Activated T-cell treated with anti-CD3 and anti-CD28 coated beads, Interleukin-2, amount 50 U/mL, for 72 hours (primary cell): ENCODE measurements around the gene ACAP2. TPM values are rescaled to one million over a fixed set of nuclear protein-coding genes. Genes with fewer than 3 reads are reported as not detected.
"Not testable (repeated sequence)": the region's sequence is repeated elsewhere in the genome, so short reads cannot be mapped to it uniquely, and the experiment has no call there.

Experiments used
- ATAC-seq, 2 donors: fragments of 150-1000 bp; cut with Tn5 transposase; replicated peaks in 1 of 2; 2 replicates each; pipeline ENCODE4 v1.10.0; 2021; ENCODE audit warnings: moderate library complexity in 2 of 2, mild to moderate bottlenecking in 1 of 2
- DNase-seq, 2 donors: peaks; one replicate each; pipeline ENCODE4 v3.0.0; 2021 to 2022; ENCODE audit warnings: mixed read lengths in 1 of 2
- H3K27ac Mint-ChIP-seq: one replicate; pipeline ENCODE4 v1.8.0; 2022; ENCODE audit warnings: mild to moderate bottlenecking, moderate library complexity, mixed read lengths
- H3K27me3 Mint-ChIP-seq: one replicate; pipeline ENCODE4 v1.8.0; 2022; ENCODE audit warnings: low read depth, mixed read lengths
- H3K36me3 Mint-ChIP-seq, 2 donors: one replicate each; pipeline ENCODE4 v1.8.0; 2022; ENCODE audit warnings: mixed read lengths in 2 of 2, mild to moderate bottlenecking in 1 of 2; ENCODE audit not compliant: insufficient read depth in 2 of 2
- H3K4me1 Mint-ChIP-seq: one replicate; pipeline ENCODE4 v1.8.0; 2022; ENCODE audit warnings: low read depth, mixed read lengths
- H3K4me3 Mint-ChIP-seq, 2 donors: one replicate each; pipeline ENCODE4 v1.8.0; 2022; ENCODE audit warnings: mild to moderate bottlenecking in 2 of 2, mixed read lengths in 2 of 2, moderate library complexity in 2 of 2
- H3K9me3 Mint-ChIP-seq, 2 donors: one replicate each; pipeline ENCODE4 v1.8.0; 2022; ENCODE audit warnings: mixed read lengths in 2 of 2
- total RNA-seq, 2 donors: library from RNA; stranded (reverse); gene quantifications; one replicate each; pipeline ENCODE4 v1.2.3, GENCODE V29; 2022

Gene ACAP2, protein sequence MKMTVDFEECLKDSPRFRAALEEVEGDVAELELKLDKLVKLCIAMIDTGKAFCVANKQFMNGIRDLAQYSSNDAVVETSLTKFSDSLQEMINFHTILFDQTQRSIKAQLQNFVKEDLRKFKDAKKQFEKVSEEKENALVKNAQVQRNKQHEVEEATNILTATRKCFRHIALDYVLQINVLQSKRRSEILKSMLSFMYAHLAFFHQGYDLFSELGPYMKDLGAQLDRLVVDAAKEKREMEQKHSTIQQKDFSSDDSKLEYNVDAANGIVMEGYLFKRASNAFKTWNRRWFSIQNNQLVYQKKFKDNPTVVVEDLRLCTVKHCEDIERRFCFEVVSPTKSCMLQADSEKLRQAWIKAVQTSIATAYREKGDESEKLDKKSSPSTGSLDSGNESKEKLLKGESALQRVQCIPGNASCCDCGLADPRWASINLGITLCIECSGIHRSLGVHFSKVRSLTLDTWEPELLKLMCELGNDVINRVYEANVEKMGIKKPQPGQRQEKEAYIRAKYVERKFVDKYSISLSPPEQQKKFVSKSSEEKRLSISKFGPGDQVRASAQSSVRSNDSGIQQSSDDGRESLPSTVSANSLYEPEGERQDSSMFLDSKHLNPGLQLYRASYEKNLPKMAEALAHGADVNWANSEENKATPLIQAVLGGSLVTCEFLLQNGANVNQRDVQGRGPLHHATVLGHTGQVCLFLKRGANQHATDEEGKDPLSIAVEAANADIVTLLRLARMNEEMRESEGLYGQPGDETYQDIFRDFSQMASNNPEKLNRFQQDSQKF
- total RNA-seq, result 10 to 100 TPM; 63.0 to 67.5 TPM

DNA sequence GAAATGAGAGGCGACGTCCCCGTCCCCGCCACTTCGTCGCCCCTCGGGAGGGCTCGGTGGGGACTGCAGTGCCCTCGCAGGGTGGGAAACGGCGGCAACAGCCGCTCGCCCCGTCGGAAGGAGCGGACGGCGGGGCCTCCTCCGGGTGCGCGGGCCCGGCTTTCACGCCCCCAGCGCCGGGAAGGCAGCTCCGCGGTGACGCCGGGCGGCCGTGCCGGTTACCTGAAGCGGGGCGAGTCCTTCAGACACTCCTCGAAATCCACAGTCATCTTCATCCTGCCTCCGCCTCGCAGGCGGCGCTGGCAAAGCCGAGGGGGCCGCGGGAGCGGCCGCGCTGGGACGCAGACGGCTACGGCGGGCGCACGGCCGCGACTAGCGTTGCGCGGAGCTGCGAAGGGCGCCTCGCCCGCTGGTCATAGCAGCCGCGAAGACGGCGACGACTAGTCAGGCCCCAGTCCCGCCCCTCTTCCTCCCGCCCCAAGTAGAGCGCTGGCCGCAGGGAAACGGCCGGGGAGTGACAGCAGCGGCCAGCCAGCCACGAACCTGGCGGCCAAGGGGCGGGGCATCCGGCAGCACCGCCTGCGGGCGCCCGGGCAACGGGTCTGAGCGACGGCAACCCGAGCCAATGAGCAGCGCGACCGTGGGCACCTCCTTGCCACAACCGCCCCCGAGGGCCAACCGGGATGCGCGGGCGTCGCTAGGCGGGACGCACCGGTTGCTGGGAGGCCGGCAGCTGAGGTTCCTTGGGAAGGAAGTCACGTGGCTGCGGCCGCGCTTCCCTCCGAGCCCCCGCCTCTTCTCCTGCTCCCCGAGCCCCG is at the start of gene ACAP2:
Gene ACAP2, minus strand, starts transcription at position 448 of the 818 bp plus-strand sequence. Its CDS starts 173 bp downstream, at position 275.
- Mint-ChIP-seq H3K27me3 (no peaks in the 10 kb centered on the region), H3K4me3 (peak within 1 kb of the TSS; percentile 95 to 96), H3K4me1 (peaks cover 49% of the 10 kb centered on the region), H3K9me3 (no peaks in the 10 kb centered on the region), H3K36me3 (peaks cover 0 to 5% of the 10 kb centered on the region in 2 donors), H3K27ac (peak within 1 kb of the TSS; percentile 88)
- ATAC-seq, result peak; percentile 92 to 93
- peak; percentile 99 to 100 for DNase-seq

DNA sequence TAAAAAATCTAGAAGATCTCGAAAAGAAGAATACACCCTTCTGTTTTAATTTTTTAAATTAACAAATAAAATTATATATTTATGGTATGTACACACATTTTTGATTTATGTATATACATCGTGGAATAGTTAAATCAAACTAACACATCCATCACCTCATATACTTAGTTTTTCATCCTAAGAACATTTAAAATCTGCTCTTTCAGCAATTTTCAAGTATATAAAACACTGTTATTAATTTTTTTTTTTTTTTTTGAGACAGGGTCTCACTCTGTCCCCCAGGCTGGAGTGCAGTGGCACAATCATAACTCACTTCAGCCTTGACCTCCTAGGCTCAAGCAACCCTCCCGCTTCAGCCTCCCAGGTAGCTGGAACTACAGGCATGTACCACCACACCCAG is 32.8 kb upstream of the ACAP2 start:
- ATAC-seq, result no peak
- Mint-ChIP-seq H3K4me1 (no peaks in the 10 kb centered on the region), H3K36me3 (no peaks in the 10 kb centered on the region), H3K4me3 (no peak overlapping the region), H3K27me3 (peaks cover 19% of the 10 kb centered on the region), H3K9me3 (no peaks in the 10 kb centered on the region), H3K27ac (no peak overlapping the region)
- DNase-seq, result no peak

DNA sequence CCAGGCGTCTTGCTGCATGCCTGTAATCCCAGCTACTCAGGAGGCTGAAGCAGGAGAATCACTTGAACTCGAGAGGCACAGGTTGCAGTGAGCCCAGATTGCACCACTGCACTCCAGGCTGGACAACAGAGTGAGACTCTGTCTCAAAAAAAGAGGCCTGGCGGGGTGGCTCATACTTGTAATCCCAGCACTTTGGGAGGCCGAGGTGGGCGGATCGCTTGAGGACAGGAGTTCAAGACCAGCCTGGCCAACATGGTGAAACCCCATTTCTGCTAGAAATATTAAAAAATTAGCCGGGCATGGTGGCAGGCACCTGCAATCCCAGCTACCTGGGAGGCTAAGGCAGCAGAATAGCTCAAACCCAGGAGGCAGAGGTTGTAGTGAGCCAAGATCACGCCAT is 32.3 kb upstream of the ACAP2 start:
- not testable (repeated sequence) for H3K4me1 Mint-ChIP-seq, H3K36me3 Mint-ChIP-seq, H3K4me3 Mint-ChIP-seq, DNase-seq, H3K9me3 Mint-ChIP-seq, ATAC-seq, H3K27ac Mint-ChIP-seq
- H3K27me3 Mint-ChIP-seq, result peaks cover 19% of the 10 kb centered on the region

DNA sequence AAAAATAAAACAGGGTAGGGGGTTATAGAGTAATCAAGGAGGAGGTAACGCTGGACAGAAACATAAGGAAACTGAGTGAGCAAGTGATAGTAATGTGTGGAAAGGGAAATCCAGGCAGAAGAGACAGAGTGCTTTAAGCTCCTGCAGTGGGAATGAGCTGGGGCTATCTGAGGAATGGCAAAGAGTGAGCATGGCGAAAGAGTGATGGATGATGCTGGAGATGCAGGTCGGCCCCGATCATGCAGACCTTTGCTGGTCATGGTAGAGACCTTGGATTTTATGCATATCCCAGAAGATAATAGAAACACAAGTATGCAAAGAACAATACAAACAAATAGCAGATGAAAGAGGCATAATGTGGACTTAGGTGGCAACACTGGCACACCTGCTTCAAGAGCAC is 26.0 kb upstream of the ACAP2 start:
- no peak for ATAC-seq
- no peaks in the 10 kb centered on the region for H3K27me3 Mint-ChIP-seq
- peak overlapping the region; percentile 36 to 80 for H3K4me3 Mint-ChIP-seq
- peaks cover 11 to 13% of the 10 kb centered on the region in 2 donors for H3K9me3 Mint-ChIP-seq
- peaks cover 15 to 22% of the 10 kb centered on the region in 2 donors for H3K36me3 Mint-ChIP-seq
- peaks cover 23% of the 10 kb centered on the region for H3K4me1 Mint-ChIP-seq
- H3K27ac Mint-ChIP-seq, result peak overlapping the region; percentile 97
- DNase-seq, result no peak

DNA sequence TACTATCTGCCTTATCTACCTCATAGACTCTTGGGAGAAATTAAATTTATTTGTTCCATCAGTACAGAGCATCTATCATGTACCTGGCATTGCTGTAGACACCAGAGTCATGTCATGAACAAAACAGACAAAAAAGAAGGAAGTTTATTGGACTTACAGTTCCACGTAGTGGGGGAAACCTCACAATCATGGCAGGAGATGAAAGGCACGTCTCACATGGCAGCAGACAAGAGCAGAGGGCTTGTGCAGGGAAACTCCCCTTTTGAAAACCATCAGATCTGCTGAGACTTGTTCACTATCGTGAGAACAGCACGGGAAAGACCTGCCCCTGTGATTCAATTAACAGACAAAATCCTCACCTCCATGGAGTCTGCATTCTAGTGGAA is 25.6 kb upstream of the ACAP2 start:
- DNase-seq (peak; percentile 25 to 30), ATAC-seq (peak in 1 of 2 donors; percentile 44)
- Mint-ChIP-seq H3K27me3 (no peaks in the 10 kb centered on the region), H3K27ac (peak overlapping the region; percentile 97), H3K36me3 (peaks cover 15 to 22% of the 10 kb centered on the region in 2 donors), H3K4me1 (peaks cover 23% of the 10 kb centered on the region), H3K9me3 (peaks cover 11 to 13% of the 10 kb centered on the region in 2 donors), H3K4me3 (peak overlapping the region; percentile 36 to 80)

DNA sequence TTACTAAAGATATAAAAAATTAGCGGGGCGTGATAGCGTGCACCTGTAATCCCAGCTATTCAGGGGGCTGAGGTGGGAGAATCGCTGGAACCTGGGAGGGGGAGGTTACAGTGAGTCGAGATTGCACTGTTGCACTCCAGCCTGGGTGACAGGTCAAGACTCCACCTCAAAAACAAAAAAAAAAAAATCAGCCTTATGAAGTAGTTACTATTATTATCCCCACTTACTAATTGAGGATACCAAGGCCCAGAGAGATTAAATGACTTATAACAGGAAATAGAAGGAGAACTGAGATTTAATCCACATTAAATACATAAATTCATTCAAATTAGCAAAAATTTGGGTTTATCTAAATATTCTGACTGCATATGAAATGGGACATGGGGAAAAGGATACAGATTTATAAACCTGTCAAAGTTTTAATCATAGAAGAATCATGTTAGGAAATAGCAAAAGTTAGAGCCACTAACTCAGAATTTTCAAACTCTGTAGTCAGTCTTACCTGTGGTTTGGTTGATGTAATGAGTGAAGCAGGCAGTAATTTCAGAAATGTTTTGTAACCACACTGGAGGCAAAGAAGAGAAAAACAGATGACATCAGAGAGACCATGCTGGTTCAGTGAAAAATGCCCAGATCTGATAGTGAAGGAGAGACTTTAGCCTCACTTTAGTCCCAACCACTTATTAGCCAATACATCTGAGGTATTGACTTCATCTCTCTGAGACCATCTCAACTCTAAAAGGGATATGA is 25.0 kb upstream of the ACAP2 start:
- peaks cover 15 to 22% of the 10 kb centered on the region in 2 donors for H3K36me3 Mint-ChIP-seq
- peaks cover 11 to 13% of the 10 kb centered on the region in 2 donors for H3K9me3 Mint-ChIP-seq
- H3K4me3 Mint-ChIP-seq, result peak overlapping the region; percentile 54 to 80
- H3K4me1 Mint-ChIP-seq, result peaks cover 23% of the 10 kb centered on the region
- ATAC-seq (peak; percentile 97 to 98), DNase-seq (peak; percentile 13 to 18)
- H3K27ac Mint-ChIP-seq, result peak overlapping the region; percentile 97
- H3K27me3 Mint-ChIP-seq, result no peaks in the 10 kb centered on the region

DNA sequence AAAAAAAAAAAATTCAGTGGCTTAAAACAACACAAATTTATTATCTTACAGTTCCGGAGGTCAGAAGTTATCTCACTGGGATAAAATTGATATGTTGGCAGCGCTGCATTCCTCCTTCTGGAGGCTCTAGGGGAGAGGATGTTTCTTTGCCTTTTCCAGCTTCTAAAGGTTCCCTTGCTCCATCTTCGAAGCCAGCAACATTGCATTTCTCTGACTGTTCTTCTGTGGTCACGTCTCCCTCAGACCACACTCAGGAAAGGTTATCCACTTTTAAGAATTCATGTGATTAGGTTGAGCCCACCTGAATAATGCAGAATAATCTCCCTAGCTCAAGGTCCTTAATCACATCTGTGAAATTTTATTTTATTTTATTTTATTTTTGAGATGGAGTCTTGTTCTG is 23.4 kb upstream of the ACAP2 start:
- no peak overlapping the region for H3K4me3 Mint-ChIP-seq
- H3K27me3 Mint-ChIP-seq, result no peaks in the 10 kb centered on the region
- H3K36me3 Mint-ChIP-seq, result peaks cover 15 to 22% of the 10 kb centered on the region in 2 donors
- peaks cover 11 to 13% of the 10 kb centered on the region in 2 donors for H3K9me3 Mint-ChIP-seq
- H3K4me1 Mint-ChIP-seq, result peaks cover 23% of the 10 kb centered on the region
- ATAC-seq (no peak), DNase-seq (no peak)
- no peak overlapping the region for H3K27ac Mint-ChIP-seq

DNA sequence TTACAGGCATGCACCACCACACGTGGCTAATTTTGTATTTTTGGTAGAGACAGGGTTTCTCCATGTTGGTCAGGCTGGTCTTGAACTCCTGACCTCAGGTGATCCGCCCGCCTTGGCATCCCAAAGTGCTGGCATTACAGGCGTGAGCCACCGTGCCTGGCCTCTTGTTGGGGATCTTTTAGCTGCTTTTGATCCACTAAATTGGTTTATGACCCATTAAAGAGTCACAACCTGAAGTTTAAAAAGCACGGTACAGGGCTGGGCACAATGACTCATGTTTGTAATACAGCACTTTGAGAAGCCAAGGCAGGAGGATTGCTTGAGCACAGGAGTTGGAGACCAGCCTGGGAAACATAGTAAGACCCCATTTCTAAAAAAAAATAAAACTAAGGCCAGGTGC is 20.1 kb upstream of the ACAP2 start:
- not testable (repeated sequence) for DNase-seq, ATAC-seq, H3K36me3 Mint-ChIP-seq, H3K9me3 Mint-ChIP-seq, H3K27ac Mint-ChIP-seq, H3K27me3 Mint-ChIP-seq, H3K4me3 Mint-ChIP-seq
- peaks cover 21% of the 10 kb centered on the region for H3K4me1 Mint-ChIP-seq

DNA sequence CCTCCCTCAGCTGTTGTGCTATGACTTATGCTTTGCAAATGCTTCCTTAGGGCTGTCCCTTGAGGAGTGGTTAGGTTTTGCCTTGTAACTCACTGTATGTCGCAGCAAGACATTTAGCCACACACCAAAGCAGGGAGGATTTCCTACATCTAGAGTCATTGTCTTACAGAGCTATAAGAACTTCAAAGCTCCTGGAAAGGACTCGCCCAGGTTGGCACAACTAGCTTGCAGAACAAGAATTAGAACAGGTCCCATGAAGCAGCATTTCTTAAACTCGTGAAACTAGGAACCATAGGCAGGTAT is 19.4 kb upstream of the ACAP2 start:
- peaks cover 15% of the 10 kb centered on the region for H3K4me1 Mint-ChIP-seq
- ATAC-seq, result no peak
- no peak for DNase-seq
- H3K27ac Mint-ChIP-seq, result no peak overlapping the region
- H3K36me3 Mint-ChIP-seq, result no peaks in the 10 kb centered on the region
- no peak overlapping the region for H3K4me3 Mint-ChIP-seq
- no peaks in the 10 kb centered on the region for H3K27me3 Mint-ChIP-seq
- no peaks in the 10 kb centered on the region for H3K9me3 Mint-ChIP-seq

DNA sequence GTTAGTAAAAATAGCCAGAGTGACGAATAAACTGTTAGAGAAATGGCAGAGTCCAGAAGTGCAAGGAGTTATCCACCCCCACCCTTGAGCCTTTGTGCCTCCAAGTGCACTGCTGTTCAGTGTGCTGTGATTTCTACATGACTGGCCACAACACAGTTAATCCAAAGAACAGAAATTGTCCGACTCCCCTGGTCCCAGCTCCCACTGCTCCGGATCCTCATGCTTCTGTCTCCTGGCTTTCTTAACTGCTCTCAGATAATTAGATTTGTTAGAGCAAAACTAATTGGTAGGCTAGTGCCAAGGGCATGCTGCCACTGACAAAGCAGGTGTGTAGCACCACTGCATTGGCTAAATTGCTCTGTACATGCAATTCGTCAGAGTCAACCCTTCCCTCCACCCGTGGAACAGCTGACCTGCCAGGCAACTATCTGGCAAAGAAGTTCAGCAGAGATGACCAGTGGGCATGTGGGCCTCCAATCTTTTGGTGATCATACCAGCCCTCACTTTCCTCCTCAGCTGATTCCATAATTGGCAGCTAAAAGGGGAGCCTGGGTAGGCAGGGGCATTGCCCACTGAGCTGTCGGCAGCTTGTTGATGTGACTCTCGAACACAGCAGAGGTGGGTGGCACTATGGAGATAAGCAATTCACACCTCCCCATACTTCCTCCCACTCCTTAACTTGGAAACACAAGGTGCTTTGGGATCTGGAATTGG is 18.9 kb upstream of the ACAP2 start:
- no peak overlapping the region for H3K27ac Mint-ChIP-seq
- peaks cover 10% of the 10 kb centered on the region for H3K4me1 Mint-ChIP-seq
- no peak for DNase-seq

DNA sequence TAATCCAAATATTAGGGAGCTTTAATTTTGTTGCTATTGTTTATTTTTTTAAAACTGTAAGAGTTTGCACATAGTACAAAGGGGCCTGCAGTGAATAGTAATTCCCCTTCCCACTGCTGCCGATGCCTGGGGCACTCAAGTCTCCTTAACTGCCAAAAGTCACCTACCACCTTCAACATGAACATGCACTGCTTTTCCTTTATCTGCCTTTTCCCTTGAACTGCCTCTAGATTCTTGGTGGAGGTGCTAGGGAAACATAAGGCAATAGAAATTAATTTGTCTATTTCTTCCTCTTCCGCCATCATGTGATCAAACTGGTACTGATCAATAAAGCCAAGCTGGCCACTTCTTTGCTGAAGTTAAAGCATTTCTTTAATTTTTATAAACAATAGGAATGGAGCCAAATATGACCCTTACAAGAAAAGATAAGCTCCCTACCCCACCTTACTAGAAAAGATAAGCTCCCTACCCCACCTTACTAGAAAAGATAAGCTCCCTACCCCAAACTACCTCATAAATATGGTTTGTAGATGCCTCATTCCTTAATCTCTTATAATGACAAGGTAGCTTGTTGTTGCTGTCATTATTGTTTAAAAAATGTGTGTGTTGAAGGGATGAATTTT is 17.4 kb upstream of the ACAP2 start:
- H3K36me3 Mint-ChIP-seq, result no peaks in the 10 kb centered on the region
- H3K4me3 Mint-ChIP-seq, result no peak overlapping the region
- no peak for DNase-seq
- H3K9me3 Mint-ChIP-seq, result no peaks in the 10 kb centered on the region
- H3K4me1 Mint-ChIP-seq, result peaks cover 10% of the 10 kb centered on the region
- H3K27ac Mint-ChIP-seq, result no peak overlapping the region
- no peaks in the 10 kb centered on the region for H3K27me3 Mint-ChIP-seq
- no peak for ATAC-seq

More for the DNA sequence above, 18.9 kb upstream of the ACAP2 start:
- Mint-ChIP-seq H3K9me3 (no peaks in the 10 kb centered on the region), H3K36me3 (no peaks in the 10 kb centered on the region), H3K27me3 (no peaks in the 10 kb centered on the region), H3K4me3 (no peak overlapping the region)
- ATAC-seq, result no peak
